Measurements from ENCODE around the gene PPOX.

PPOX gene

DNA sequence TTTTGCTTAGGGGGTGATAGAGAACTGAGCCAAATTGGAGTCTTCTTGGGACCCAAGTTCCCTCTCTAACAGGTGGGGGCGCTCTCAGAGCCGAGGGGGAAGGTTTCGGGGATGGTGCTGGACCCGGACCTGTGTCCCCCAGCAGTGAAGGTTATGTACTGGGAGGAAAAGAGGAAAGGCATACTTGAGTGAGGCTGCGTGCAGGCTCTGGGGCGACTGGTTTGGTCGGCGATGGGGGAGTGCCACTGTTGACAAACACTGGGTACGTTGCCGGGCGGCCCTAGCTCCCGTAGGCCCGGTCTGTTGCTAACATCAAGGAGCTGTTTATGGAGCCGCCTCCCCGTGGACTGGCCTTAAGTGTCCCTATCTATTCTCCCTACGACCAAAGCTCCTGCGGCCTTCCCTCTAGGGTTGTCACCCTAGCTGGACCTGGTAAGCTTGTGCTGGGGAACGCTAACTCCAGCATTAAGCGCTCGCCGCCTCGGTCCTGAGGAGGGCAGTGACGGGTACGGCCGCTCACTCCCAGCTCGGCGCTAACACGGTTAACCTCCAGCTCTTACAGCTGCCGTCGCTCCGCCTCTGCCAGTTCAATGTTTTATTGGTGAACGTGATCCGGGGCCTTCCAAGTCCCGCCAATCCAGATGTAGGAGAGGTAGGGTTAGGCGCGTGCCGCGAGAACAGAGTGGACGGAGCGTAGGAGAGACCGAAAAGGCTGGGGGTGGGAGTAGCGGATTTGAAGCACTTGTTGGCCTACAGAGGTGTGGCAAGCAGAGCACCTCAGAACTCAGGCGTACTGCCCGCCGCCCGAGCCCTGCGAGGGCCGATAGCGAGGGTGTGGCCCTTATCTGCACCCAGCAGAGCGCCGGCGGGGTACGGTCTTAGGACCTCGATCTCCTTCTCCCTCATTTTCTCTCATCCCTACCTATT, at the start of gene PPOX:
TSS of gene PPOX (plus strand) at position 685 of the 927 bp plus-strand sequence. CDS start 422 bp downstream, outside the sequence.
- DNase-seq = peak; percentile 99

DNA sequence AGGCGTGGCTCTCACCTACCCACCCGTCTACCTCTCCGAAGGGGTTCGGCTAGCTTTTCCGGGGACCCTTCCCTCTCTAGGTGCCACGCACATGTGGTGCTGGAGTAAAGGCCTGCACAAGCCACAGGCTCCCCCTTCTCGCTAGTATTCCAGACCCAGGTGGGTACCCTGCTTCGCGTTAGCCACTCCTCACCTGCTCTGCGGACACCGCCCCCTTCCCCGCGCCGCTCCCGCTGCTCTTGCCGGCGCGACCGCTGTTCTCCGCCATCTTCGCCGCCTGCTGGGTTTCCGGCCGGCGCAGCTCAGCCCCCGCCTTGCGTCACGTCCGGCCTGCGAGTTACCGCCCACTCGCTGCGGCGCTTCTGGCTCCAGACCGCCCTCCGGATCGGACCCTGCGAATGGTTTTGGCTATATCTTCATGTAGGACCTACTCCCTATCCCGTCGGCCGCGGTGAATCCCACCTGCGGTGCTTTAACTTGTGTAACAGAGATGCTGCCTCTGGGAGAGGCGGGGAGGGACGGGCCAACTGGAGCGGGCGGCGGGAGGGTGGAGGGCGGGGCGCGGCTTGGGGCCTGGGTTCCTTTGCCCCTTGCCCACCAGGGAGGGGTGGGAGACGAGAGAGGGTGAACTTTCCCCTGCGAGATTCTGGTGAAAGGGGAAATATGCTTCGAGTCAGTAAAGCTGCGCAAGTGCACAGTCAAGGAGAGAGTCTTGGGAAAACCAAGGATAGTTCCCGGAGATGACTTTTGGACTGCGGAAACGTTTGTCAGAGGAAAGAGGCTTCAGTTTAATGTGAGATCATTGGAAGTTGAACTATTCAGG, 48.3 kb upstream of the PPOX start, which contains the start of the genes NIT1 and PFDN2:
TSS of gene NIT1 (plus strand) at position 347 of the 823 bp plus-strand sequence. CDS start at position 419, 72 bp downstream.
TSS of gene PFDN2 (minus strand) at position 279 of the 823 bp plus-strand sequence. CDS start at position 268, 11 bp downstream.
- peak; percentile 62 for DNase-seq

GRCh38 chr1:161119092-161119903, 46.9 kb upstream of the PPOX start:
- no peak for DNase-seq

DNA sequence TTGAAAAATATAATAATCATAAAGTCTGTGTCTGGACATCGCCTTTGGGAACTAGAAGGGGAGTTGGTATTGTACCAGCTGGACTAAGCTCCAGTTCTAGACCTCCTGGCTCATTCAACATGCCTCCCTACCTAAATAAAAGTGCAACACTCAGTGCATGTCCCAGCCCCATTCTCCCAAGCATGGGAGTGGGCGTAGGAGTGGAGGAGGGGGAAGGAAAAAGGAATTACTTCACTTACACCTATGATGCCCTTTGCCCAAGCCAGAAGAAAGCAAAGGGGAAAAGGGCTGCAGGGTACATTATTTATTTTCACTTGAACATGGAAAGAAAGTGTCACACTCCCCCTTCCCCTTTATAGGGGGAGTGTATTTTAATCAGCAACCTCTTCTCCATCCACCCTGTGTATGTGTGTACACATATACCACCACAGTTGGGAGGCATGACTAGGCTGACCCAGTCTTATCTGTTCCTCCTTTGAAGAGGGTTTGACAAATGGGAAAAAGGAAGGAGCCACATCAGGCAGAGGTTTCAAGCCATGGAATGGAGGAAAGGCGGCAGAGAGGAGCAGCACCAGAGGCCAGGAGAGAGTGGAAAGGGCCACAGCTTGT, 45.1 kb upstream of the PPOX start:
- no peak for DNase-seq

GRCh38 chr1:161121834-161122233, 44.4 kb upstream of the PPOX start:
- DNase-seq = no peak

- DNase-seq = no peak
Measured at GRCh38 chr1:161122967-161123366, 43.3 kb upstream of the PPOX start.

DNA sequence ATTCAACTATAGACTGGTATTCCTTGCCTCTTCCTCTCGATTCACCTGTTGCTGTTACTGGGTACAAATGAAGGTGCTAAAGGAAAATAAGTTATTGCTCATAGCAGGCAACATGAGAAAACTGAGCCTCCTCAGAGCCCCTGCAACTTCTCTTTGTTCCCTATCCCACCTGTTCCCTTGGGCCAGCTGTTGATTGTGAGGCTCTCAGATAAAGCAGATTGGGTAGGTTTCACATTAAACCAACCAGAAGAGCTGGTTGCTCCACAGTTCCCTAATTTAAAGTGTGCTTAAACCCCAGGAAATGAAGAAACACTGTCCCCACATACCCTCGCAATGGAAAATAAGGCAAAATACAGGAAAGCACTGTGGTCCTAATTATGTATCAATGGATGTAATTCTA, 38.6 kb upstream of the PPOX start:
- peak; percentile 47 for DNase-seq

DNA sequence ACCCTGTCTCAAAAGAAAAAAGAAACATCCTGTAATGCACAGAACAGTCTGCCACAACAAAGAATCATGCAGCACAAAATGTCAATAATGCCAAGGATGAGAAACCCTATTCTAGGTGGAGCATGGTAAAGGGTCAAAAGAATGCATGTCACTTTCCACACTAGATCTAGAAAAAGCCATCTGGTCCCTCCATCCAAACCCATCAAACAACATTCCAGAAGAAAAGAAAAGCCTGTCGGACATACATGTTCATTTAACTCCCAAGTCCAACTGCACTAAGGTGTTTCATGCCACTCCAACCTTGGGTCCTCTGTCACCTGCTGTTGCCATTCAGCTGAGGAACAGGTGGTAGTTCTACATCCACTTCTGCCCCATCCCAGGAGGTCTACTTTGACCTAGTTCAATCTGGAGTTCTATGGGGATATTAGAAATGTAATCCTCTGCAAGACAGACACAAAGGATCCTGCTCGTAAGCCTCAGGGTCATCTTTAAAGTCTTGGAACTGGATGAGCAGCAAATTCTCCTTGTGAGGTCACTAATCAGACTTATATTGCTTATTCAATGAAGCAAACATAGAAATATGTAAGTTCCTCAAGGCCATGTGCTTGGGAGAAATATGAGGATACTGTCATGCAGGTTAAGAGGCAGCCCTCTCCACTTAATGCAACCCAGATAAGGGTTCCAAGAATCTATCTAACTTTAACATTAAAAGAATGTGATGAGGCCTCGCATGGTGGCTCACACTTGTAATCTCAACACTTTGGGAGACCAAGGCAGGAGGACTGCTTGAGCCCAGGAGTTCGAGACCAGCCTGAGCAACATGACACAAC, 37.4 kb upstream of the PPOX start:
- DNase-seq = peak; percentile 71

DNA sequence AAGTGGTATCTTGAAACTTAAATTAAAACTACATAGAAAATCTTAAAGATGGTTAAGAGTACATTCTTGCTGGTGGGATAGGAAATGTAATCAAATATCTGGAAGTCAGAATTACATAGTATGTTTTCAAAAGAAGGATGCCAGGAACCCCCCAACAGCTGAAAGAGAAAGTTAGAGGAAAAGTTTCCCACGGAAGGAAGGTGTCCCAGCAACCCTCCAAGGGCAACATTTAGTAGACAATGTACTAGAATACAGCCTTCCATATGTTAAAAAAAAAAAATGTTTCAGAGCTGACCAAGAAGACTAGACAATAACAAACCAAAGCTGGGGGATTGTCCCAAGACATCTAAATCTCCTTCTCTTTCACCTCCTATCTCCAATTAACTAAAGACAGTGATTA, 36.0 kb upstream of the PPOX start:
- DNase-seq = peak; percentile 64

GRCh38 chr1:161131523-161132409, 34.5 kb upstream of the PPOX start:
- DNase-seq = peak; percentile 49

DNA sequence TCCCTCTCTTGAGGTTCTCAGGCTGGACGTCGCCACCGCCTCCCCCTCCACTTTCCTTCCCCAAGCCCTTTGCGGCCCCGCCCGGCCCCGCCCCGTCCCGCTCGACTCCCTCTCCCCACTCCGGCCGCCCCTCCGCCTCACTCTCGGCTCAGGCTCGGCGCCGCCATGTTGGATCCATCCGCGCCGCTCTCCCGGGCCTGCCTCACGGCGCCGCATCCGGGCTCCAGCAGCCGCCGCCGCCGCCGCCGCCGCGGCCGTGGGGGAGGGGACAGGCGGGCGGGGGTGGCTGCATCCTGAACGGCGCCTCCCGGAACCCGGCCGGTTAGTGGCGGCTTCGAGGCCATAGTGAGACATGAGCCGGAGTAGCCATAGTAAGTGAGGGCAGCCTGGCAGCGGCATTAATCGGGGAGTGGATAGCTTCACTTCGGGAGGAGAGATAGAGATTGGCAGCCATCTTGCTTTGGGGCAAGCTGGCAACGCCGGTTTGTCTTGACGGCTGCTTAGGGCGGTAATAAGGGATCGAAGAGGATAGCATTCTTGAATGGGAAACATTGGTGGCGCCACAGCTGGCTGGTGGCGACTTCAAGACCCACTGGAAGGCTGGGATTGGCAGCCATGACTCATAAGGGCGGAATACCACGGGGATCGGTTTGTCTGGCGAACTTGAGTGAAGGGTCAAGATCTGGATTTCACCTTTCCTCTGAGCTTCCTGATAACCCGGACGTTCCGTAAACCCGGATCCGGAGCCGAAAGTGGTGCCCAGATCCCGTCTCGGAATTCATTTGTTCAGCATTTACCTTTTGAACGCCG, 33.6 kb upstream of the PPOX start, which contains the start of gene DEDD:
TSS of gene DEDD (minus strand) at position 258 of the 810 bp plus-strand sequence. CDS start 8,205 bp downstream, outside the sequence.
- peak; percentile 98 for DNase-seq

DNA sequence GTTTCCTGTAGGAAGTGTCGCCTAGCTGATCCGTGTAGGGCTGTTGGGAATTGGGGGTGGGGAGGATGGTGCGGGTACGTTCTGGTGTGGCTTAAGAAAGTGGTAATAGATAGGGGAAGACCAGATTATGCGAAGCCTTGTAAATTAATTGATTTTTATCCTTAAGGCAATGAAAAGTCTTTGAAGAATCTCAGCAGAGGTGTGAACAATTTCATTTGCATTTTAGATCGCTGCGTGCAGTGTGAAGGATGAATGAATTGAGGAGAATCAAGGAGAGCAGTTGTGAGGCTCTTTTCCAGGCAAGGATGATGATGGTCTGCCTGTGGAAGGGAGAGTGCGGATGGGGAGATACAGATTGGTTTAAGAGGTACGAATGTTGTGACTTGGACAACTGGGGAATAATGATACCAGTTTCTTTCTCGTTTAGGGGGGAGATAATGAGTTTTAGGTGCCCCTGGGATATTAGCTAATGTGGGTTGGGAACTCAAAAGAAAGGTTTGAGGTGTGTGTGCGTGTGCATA, 32.9 kb upstream of the PPOX start:
- DNase-seq = no peak

GRCh38 chr1:161137881-161138280, 28.3 kb upstream of the PPOX start:
- no peak for DNase-seq

- DNase-seq = no peak
Measured at GRCh38 chr1:161138431-161138830, 27.8 kb upstream of the PPOX start.

GRCh38 chr1:161139766-161140165, 26.5 kb upstream of the PPOX start:
- peak; percentile 45 for DNase-seq

DNA sequence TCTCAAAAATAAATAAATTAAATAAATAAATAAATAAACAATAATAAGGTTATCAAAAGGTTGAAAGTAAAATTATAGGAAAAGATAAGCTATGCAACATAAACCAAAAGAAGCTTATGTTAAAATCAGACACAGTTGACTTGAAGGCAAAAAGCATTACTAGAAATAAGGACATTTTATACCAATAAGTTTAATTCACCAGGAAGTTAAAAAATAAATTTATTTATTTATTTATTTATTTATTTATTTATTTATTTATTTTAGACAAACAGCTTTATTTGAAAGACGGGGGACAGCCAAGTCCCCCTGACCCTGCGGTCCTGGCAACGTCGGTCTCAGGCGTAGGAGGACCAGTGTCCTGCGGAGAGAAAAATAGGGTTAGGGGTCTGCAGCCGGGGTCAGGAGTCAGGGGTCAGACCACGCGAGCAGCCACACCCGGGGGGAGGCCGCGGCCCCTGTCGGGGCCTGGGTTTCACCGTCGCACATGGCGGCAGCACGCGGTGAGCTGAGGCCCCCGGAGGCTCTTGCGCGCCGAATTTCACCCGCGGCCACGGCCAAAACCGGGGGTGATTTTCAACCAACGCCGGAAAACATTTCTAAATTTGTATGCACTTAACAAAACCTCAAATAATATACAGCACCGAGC, 25.3 kb upstream of the PPOX start:
- no peak for DNase-seq

DNA sequence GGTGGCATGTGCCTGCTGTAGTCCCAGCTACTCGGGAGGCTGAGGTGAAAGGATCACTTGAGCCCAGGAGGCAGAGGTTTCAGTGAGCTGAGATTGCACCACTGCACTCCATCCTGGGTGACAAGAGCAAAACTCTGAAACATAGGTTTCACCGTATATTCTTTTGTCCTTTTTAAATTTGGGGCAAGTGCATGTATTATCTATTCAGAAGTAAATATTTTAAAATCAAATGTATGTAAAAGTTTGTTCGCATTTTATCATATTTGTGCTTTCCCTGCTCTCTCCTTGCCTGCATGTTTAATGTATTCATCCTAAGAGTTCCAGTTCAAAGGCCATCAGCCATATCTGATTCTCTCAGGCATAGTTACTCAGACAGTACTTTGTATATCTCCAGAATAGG, 20.4 kb upstream of the PPOX start:
- peak; percentile 35 for DNase-seq

GRCh38 chr1:161153176-161153575, 13.1 kb upstream of the PPOX start:
- no peak for DNase-seq
